GM12892 (cell line): Measurements from ENCODE around the gene DDOST.

Experiments used
- DNase-seq: peaks from one replicate; pipeline ENCODE4 v3.0.0; 2011; ENCODE audit not compliant: insufficient read length
- FAIRE-seq: peaks from 2 replicates; lab custom pipeline; 2011; peaks lifted over from hg19 to GRCh38; lab: Jason Lieb, UNC
- POLR2A ChIP-seq: IDR thresholded peaks from 2 replicates; pipeline ENCODE4 v1.6.1; 2011; ENCODE audit warnings: low read depth, low read length, control low read depth
- POLR2AphosphoS5 ChIP-seq: IDR thresholded peaks from 2 replicates; pipeline ENCODE4 v1.6.1; 2011; ENCODE audit warnings: low read depth, low read length, control low read depth
- TAF1 ChIP-seq: IDR thresholded peaks from 2 replicates; pipeline ENCODE4 v1.6.1; 2011; ENCODE audit warnings: low read depth, mild to moderate bottlenecking, control low read depth, low read length, borderline replicate concordance

The DDOST gene

DNA sequence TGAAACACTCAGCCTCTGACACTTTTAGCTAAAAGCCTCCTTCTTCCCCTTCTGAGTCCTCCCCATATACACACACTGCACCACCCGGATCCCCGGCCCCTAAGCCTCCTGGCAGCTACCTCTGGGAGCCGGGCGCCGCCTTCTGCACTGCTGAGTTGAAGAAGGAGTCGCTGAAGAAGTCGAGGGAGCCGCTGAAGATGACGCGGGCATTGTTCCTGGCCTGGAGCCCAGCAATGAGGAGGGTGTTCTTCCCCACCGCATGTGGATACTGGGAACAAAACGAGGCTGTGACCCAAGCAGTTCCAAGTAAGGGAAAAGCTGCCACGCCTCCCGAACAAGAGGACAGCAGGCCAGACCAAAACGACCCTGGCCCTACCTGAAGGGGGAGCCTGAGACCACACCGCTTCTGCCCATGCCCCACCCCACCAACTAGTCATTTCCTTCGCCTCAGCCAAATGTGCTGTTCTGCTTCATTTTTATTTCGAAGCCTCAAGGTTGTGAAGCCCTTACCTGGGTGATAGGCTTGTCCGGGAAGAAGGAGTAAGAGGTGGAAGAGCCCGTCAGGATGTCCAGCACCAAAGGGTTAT, 7.0 kb downstream of the DDOST start:
- DNase-seq = no peak
- no peak for FAIRE-seq
- TF ChIP-seq POLR2AphosphoS5 (no peak), POLR2A (no peak), TAF1 (no peak)

DNA sequence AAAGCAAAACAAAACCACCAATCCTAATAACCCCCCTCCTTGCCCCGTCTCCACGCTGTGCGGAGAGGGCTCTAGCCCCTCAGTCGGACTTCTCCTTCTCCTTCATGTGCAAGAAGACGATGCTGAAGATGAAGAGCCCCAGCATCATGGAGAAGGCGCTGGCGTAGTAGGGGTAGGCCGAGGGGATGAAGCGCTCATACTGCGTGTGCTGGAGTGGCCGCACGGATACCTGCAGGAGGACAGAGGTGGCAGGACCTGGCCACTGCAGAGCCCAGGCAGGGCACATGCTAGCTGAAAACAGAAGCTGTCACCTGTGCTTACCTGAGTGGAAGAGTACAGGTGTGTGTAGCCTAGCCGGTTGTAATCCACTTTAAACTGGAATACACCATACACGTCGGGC, 8.9 kb downstream of the DDOST start:
- FAIRE-seq (no peak), DNase-seq (no peak)
- TF ChIP-seq TAF1 (no peak), POLR2A (no peak), POLR2AphosphoS5 (no peak)

DNA sequence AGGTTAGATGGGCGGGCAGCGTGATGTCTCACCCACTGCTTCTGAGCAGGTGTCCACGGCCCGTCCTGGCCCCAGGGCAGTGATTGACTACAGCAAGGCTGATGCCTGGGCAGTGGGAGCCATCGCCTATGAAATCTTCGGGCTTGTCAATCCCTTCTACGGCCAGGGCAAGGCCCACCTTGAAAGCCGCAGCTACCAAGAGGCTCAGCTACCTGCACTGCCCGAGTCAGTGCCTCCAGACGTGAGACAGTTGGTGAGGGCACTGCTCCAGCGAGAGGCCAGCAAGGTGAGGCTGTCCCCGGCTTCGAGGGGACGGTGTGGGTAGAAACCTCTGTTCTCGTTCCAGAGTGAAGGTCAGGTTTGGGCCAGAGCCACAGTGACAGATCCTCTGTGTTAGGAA, 12.2 kb downstream of the DDOST start:
- FAIRE-seq (no peak), DNase-seq (no peak)
- TF ChIP-seq POLR2A = no peak
- no peak for TF ChIP-seq TAF1
- no peak for TF ChIP-seq POLR2AphosphoS5

DNA sequence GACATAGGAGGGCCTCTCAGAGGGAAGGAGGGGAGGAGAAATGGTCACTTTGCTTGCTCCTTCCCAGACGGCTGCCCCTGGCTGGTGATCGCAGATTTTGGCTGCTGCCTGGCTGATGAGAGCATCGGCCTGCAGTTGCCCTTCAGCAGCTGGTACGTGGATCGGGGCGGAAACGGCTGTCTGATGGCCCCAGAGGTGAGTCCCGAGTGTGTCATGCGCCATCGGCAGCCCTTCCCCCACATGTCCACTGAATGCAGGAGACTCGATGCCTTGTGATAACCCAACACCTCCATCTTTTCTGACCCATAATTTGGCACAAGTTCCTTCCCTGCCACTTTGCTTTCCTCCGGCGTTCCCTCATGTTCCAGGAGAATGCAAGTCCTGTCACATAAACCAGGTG, 12.7 kb downstream of the DDOST start:
- 0 out of 2 replicates have a peak, but pooled peaks have one; percentile 14 for TF ChIP-seq POLR2AphosphoS5
- peak; percentile 56; the same call in 1 of the 2 replicates for TF ChIP-seq POLR2A
- no peak for TF ChIP-seq TAF1
- DNase-seq (no peak), FAIRE-seq (no peak)

DNA sequence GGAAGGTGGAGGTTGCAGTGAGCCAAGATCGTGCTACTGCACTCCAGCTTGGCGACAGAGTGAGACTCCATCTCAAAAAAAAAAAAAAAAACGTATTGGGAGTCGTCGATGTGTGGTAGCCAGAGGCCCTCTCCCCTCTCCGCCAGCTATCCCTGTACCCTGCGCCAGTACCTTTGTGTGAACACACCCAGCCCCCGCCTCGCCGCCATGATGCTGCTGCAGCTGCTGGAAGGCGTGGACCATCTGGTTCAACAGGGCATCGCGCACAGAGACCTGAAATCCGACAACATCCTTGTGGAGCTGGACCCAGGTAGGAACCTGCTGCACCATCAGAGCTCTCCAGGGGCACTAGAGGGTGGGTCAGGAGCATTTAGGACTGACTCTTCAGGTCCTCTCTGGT, 15.8 kb downstream of the DDOST start:
- FAIRE-seq (no peak), DNase-seq (no peak)
- TF ChIP-seq POLR2AphosphoS5 = no peak
- TF ChIP-seq TAF1 = no peak
- TF ChIP-seq POLR2A = no peak

DNA sequence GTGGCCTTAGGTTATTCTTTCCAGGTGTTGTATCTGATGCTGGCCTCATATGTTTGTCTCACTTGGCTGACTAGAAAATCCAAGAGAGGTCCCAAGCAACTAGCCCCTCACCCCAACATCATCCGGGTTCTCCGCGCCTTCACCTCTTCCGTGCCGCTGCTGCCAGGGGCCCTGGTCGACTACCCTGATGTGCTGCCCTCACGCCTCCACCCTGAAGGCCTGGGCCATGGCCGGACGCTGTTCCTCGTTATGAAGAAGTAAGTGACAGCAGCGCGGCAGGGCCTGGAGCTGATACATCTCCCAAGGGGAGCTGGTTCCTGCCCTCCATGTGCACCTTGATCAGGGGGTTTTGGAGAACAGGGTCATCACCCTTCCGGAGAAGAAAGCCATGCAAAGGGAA, 16.8 kb downstream of the DDOST start:
- TF ChIP-seq POLR2AphosphoS5 (no peak), TAF1 (no peak), POLR2A (no peak)
- FAIRE-seq (no peak), DNase-seq (no peak)

DNA sequence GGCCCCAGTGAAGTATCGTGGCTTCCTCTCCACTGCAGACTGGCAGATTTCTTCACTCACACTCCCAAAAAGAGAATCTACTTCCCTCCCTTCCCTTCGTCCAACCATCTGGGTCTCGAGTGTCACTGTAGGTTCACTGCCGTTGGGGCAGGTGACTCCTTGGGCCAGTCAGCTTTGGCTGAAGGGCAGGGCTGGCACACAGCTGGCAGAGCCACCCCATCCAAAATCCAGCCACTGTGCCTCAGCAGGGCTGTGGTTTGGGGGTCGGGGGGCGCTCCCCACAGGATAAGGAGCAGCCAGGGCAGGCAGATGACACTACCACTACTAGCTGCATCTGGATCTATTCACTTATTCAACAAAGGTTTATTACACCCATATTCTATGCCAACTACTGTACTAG, 18.1 kb downstream of the DDOST start:
- TF ChIP-seq TAF1 = no peak
- TF ChIP-seq POLR2AphosphoS5 = no peak
- no peak for TF ChIP-seq POLR2A
- no peak for FAIRE-seq
- DNase-seq = no peak

DNA sequence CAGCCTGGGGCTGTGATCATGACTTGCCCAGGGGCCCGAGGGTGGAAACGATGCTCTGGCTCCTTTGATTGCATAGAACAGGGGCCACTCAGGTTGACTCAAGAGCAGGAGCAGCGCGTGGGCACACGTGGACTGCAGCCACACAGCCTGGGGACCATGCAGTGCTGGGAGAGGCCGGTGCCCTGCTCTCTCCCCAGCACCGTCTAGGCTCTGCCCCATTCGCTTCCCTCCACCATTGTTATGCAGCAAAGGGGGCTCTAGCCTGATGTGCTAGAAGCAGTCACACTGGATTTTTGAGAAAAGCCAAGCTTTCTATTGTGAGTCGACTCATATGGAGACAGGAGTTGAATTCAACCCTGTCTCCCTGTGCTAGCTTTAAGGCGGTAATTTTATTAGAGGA, 19.2 kb downstream of the DDOST start:
- DNase-seq = no peak
- TF ChIP-seq TAF1 = no peak
- no peak for TF ChIP-seq POLR2AphosphoS5
- TF ChIP-seq POLR2A = no peak
- FAIRE-seq = no peak

DNA sequence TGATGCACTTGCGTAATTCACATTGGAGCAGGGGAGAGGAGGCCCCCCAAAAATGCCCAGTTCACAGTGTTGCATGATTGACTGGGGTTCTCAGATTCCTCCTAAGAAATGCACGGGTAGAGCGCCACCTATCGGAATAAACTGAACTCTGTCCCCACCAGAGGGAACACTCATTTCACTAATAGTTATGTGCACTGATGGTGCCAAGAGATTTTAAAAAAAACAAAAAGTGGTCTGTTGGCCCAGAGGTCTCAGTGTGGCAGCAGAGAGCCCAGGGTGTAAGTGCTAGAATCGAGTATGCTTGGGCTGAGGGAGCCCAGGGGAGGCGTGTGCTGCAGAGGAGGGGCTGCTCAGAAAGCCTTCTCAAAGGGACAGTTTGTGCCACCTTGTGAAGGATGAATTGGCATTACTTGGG, 21.0 kb downstream of the DDOST start:
- TF ChIP-seq POLR2AphosphoS5 = no peak
- TF ChIP-seq TAF1 = no peak
- no peak for TF ChIP-seq POLR2A
- DNase-seq (peak; percentile 47), FAIRE-seq (peak; percentile 73)

DNA sequence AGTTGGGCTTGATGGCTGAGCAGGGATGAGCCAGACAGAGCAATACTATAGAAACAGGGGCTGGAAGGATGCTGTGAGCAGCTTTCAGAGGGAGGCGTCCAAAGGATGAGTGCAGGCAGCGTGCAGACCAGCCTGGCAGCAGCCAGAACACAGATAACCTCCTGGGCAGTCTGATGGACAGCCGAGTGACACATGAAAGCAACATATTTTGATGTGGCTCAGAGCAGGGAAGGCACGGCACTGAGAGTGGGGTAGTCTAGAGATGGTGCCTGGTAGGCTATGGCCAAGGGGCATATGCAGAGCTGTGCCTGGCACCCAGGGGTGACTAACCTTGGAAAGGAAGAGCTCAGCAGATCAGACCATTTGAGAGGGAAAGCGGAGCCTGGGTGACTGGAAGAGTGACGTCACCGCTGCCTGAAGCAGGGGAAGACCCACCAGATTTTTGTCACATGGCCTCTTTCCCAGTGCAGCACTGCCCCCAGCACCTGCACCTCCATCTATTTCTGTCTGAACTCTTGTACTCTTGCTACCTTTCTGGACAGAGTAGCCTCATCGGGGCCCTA, 24.3 kb downstream of the DDOST start:
- DNase-seq (no peak), FAIRE-seq (no peak)
- TF ChIP-seq TAF1 = no peak
- TF ChIP-seq POLR2AphosphoS5 = no peak
- TF ChIP-seq POLR2A = no peak

DNA sequence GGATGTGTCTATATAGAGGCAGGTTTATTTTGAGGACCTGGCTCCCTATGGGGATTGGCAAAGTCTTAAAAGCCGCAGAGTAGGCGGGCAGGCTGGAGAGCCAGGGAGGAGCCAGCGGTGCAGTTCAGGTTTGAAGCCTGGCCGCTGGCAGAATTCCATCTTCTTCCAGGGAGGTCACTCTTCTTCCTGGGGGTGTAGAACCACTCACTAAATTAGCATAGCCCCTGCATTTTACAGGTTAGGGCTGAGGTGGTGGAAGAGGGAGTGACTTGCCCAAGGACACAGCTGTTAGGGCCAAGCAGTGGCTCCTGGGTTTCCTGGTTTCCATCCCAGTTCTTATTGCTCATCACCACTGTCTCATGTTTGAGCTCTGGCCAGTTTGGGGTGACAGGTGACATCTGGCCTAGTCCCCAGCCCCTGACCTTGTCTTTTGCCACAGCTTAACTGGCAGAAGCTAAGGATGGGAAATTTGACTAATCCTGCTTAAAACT, 26.5 kb downstream of the DDOST start:
- FAIRE-seq (no peak), DNase-seq (no peak)
- TF ChIP-seq TAF1 (no peak), POLR2AphosphoS5 (no peak), POLR2A (no peak)

DNA sequence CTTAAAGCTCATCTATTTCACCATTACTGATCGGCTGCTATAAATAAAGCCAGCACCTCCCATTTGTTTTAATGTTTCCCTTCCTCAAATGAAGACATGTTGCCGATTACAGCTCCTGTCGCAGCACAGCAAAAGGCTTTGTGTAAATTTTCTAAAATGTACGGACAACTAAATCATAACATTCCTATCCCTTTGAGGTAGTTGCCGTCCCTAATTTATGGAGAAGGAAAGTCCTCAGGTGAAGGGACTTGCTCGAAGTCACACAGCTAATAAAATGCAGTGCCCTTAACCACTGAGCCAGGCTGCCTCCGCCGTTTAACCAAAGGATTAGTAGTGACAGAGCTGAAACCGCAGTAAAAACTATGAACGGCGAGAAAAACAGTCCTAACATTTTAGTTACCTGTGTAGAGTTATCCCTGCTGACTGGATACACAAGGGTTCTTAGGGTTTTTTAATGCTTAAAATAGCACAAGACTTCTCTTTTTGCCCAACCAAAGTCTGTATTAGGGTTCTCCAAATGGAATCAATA, 27.0 kb downstream of the DDOST start:
- no peak for TF ChIP-seq POLR2A
- no peak for TF ChIP-seq TAF1
- no peak for DNase-seq
- no peak for FAIRE-seq
